Measurements from ENCODE around the gene HMGXB3.

DNA sequence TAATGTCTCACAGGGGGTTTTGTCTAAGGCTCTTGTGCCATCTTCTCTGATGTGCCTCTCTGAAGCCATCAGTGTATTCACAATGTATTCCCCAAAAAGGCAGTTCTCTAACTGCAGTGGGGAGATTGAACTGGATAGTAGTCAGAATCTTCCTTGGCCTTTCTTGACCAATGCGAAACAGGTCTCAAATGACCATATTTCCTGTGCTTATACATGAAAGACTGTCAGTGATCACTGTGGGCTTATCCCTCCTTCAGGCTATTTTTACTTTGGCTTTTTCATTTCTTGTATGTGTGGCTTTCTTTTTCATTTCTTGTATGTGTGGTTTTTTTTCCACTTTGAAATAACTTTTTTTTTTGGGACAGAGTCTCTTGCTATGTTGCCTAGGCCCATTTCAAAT lies 19.7 kb downstream of the HMGXB3 start:
- TF ChIP-seq NCOR1 (IDR thresholded peaks at IDR 0.05; ENCODE audit: borderline replicate concordance, low read length) (no peak), SOX6 (IDR thresholded peaks at IDR 0.05) (no peak), SOX6 (CRISPR knock-in tag; IDR thresholded peaks at IDR 0.05) (no peak), HCFC1 (IDR thresholded peaks at IDR 0.05; ENCODE audit: low read depth, low read length) (no peak), ZNF263 (CRISPR knock-in tag; IDR thresholded peaks at IDR 0.05) (no peak), CREB1 (IDR thresholded peaks at IDR 0.05) (no peak), CREB1 (CRISPR knock-in tag; IDR thresholded peaks at IDR 0.05) (no peak), POLR2AphosphoS5 (IDR thresholded peaks at IDR 0.05; ENCODE audit: low read depth, low read length) (no peak), RXRA (CRISPR knock-in tag; IDR thresholded peaks at IDR 0.05) (no peak), ZNF3 (CRISPR knock-in tag; IDR thresholded peaks at IDR 0.05) (no peak), RFX5 (IDR thresholded peaks at IDR 0.05; ENCODE audit: low read depth, low read length) (no peak), EP300 (IDR thresholded peaks at IDR 0.05; ENCODE audit: low read depth in 2 of 2, low read length in 2 of 2) (no peak), EP300 (CRISPR knock-in tag; IDR thresholded peaks at IDR 0.05; ENCODE audit: borderline replicate concordance) (no peak), EZH2 (conservative IDR thresholded peaks at IDR 0.05; ENCODE audit: low read depth, low read length) (no peak), SUZ12 (IDR thresholded peaks at IDR 0.05; ENCODE audit: low read depth, low read length) (no peak), ZNF510 (CRISPR knock-in tag; IDR thresholded peaks at IDR 0.05; ENCODE audit: low read depth) (no peak)
- TF ChIP-seq, protein P1, sequence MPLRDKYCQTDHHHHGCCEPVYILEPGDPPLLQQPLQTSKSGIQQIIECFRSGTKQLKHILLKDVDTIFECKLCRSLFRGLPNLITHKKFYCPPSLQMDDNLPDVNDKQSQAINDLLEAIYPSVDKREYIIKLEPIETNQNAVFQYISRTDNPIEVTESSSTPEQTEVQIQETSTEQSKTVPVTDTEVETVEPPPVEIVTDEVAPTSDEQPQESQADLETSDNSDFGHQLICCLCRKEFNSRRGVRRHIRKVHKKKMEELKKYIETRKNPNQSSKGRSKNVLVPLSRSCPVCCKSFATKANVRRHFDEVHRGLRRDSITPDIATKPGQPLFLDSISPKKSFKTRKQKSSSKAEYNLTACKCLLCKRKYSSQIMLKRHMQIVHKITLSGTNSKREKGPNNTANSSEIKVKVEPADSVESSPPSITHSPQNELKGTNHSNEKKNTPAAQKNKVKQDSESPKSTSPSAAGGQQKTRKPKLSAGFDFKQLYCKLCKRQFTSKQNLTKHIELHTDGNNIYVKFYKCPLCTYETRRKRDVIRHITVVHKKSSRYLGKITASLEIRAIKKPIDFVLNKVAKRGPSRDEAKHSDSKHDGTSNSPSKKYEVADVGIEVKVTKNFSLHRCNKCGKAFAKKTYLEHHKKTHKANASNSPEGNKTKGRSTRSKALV (CRISPR knock-in tag; IDR thresholded peaks at IDR 0.05), result no peak
